Liver (tissue), 3 donors: Measurements from ENCODE around the gene IKZF3.

Experiments
- ATF3 ChIP-seq: IDR thresholded peaks from 2 replicates; pipeline ENCODE4 v1.6.1; 2016; ENCODE audit warnings: antibody characterized with exemption
- CTCF ChIP-seq: fragments of 150-350 bp; IDR thresholded peaks from 2 replicates; pipeline ENCODE4 v1.5.1; 2017; ENCODE audit warnings: improper control_type of control experiment, low read depth, low read length; ENCODE audit not compliant: missing input control
- EGR1 ChIP-seq, 2 donors: IDR thresholded peaks; 2 replicates each; pipeline ENCODE4 v1.6.1; 2016 to 2018; ENCODE audit warnings: antibody characterized with exemption in 2 of 2, low read depth in 2 of 2
- FOXA1 ChIP-seq: IDR thresholded peaks from 2 replicates; pipeline ENCODE4 v1.6.1; 2016; ENCODE audit warnings: antibody characterized with exemption
- GABPA ChIP-seq, 2 donors: IDR thresholded peaks in 1 of 2; conservative IDR thresholded peaks in 1 of 2; 2 replicates each; pipeline ENCODE4 v1.6.1; 2016; ENCODE audit warnings: antibody characterized with exemption in 2 of 2, mild to moderate bottlenecking in 1 of 2, moderate library complexity in 1 of 2
- HNF4G ChIP-seq: IDR thresholded peaks from 2 replicates; pipeline ENCODE4 v1.6.1; 2016; ENCODE audit warnings: antibody characterized with exemption
- JUND ChIP-seq, 2 donors: IDR thresholded peaks; 2 replicates each; pipeline ENCODE4 v1.6.1; 2016; ENCODE audit warnings: antibody characterized with exemption in 2 of 2
- MAX ChIP-seq: IDR thresholded peaks from 2 replicates; pipeline ENCODE4 v1.6.1; 2016; ENCODE audit warnings: antibody characterized with exemption
- RAD21 ChIP-seq, 2 donors: IDR thresholded peaks; 2 replicates each; pipeline ENCODE4 v1.6.1; 2016; ENCODE audit warnings: antibody characterized with exemption in 2 of 2, mild to moderate bottlenecking in 2 of 2
- REST ChIP-seq: IDR thresholded peaks from 2 replicates; pipeline ENCODE4 v1.6.1; 2016; ENCODE audit warnings: antibody characterized with exemption, mild to moderate bottlenecking
- SP1 ChIP-seq: IDR thresholded peaks from 2 replicates; pipeline ENCODE4 v1.6.1; 2018; ENCODE audit warnings: antibody characterized with exemption, mild to moderate bottlenecking
- TAF1 ChIP-seq: conservative IDR thresholded peaks from 2 replicates; pipeline ENCODE4 v1.6.1; 2016; ENCODE audit warnings: antibody characterized with exemption, mild to moderate bottlenecking
- YY1 ChIP-seq: IDR thresholded peaks from 2 replicates; pipeline ENCODE4 v1.6.1; 2016; ENCODE audit warnings: antibody characterized with exemption, mild to moderate bottlenecking
- ZBTB33 ChIP-seq: IDR thresholded peaks from 2 replicates; pipeline ENCODE4 v1.6.1; 2016; ENCODE audit warnings: antibody characterized with exemption
- donor health status: healthy.
- donor health status: healthy.

GRCh38 chr17:39765766-39766165 lies 98.3 kb downstream of the IKZF3 start:
- TF ChIP-seq CTCF, result no peak
- no peak for TF ChIP-seq GABPA (IDR thresholded peaks at IDR 0.05 in 1 of 2, conservative IDR thresholded peaks at IDR 0.05 in 1 of 2)
- no peak for TF ChIP-seq HNF4G
- TF ChIP-seq ATF3, result no peak
- no peak for TF ChIP-seq RAD21 (IDR thresholded peaks at IDR 0.05)
- no peak for TF ChIP-seq REST
- no peak for TF ChIP-seq JUND (IDR thresholded peaks at IDR 0.05)
- TF ChIP-seq YY1, result no peak
- TF ChIP-seq ZBTB33, result no peak
- no peak for TF ChIP-seq TAF1
- TF ChIP-seq MAX, result no peak
- TF ChIP-seq SP1, result no peak
- TF ChIP-seq FOXA1, result no peak
- TF ChIP-seq EGR1 (IDR thresholded peaks at IDR 0.05; ENCODE audit: low read depth in 2 of 2), result no peak
